Thyroid gland (tissue), 4 donors: ENCODE results near the gene ALPK3. TPM values are rescaled to one million over a fixed set of nuclear protein-coding genes. Genes with fewer than 3 reads are reported as not detected.

Experiments
- DNase-seq, 2 donors: peaks; one replicate each; pipeline ENCODE4 v3.0.0-alpha.2; 2019
- H3K27ac ChIP-seq, 3 donors: fragments of 200-600 bp; sonication (generic); 1 replicate in 2 of 3; 2 replicates in 1 of 3; pipeline ENCODE4 v1.5.1; 2016 to 2019; ENCODE audit warnings: mild to moderate bottlenecking in 1 of 3, moderate library complexity in 1 of 3
- H3K27me3 ChIP-seq: fragments of 200-600 bp; sonication (generic); one replicate; pipeline ENCODE4 v1.5.1; 2019
- H3K36me3 ChIP-seq, 2 donors: fragments of 200-600 bp; sonication (generic); one replicate each; pipeline ENCODE4 v1.5.1; 2016 to 2019
- H3K4me1 ChIP-seq, 2 donors: fragments of 200-600 bp; sonication (generic); one replicate each; pipeline ENCODE4 v1.5.1; 2017 to 2019
- H3K4me3 ChIP-seq, 3 donors: fragments of 200-600 bp; sonication (generic); replicated peaks in 1 of 3; 1 replicate in 2 of 3; 2 replicates in 1 of 3; pipeline ENCODE4 v1.5.1; 2016; ENCODE audit warnings: mild to moderate bottlenecking in 1 of 3
- H3K9me3 ChIP-seq: fragments of 200-600 bp; sonication (generic); one replicate; pipeline ENCODE4 v1.5.1; 2017
- CTCF ChIP-seq, 6 experiments: fragments of 200-600 bp in 3 of 6; fragments of 450-650 bp in 3 of 6; sonication (generic) in 3 of 6; IDR thresholded peaks; one replicate each; pipeline ENCODE4 v1.5.1; 2016 to 2019; ENCODE audit warnings: antibody characterized with exemption in 6 of 6, mild to moderate bottlenecking in 2 of 6, inconsistent platforms in 1 of 6, moderate library complexity in 1 of 6
- POLR2A ChIP-seq, 2 donors: fragments of 450-650 bp; IDR thresholded peaks; one replicate each; pipeline ENCODE4 v1.6.1; 2017; ENCODE audit warnings: antibody characterized with exemption in 2 of 2, mild to moderate bottlenecking in 2 of 2, moderate library complexity in 1 of 2
- WGBS, 2 donors: methylation state at CpG; one replicate each; pipeline ENCODE4 v1.1.5; 2017; 5-methylcytosine and 5-hydroxymethylcytosine counted together
- intact Hi-C: fragments of 100-400 bp; cut with DNase I; formaldehyde crosslinking; loops from one replicate; pipeline ENCODE4 v1.15.1; 2023
- total RNA-seq, 4 donors: library from RNA; depleted of rRNA; stranded (reverse); fragments of >200 nt; gene quantifications; one replicate each; pipeline ENCODE4 v1.2.3, GENCODE V29; 2016

Gene ALPK3
- total RNA-seq, 4 donors from 2014 or later: 5.8 to 10.4 (median 7.4) TPM

- no peak for TF ChIP-seq CTCF (IDR thresholded peaks at IDR 0.05)
- TF ChIP-seq POLR2A (IDR thresholded peaks at IDR 0.05): no peak
- intact Hi-C loops: no loop called here
- no peak overlapping the region for H3K4me3 ChIP-seq
- peaks cover 0 to 11% of the 10 kb centered on the region in 2 donors for H3K4me1 ChIP-seq
- H3K9me3 ChIP-seq: no peaks in the 10 kb centered on the region
- no peaks in the 10 kb centered on the region for H3K36me3 ChIP-seq
- no peak for DNase-seq
- WGBS, 2 donors: 91 to 94% methylated on average over 3 of the region's 3 CpGs
- H3K27me3 ChIP-seq: no peaks in the 10 kb centered on the region
- no peak overlapping the region for H3K27ac ChIP-seq
Observed at GRCh38 chr15:84880007-84880406, 62.9 kb downstream of the ALPK3 start.

- H3K9me3 ChIP-seq: no peaks in the 10 kb centered on the region
- H3K27ac ChIP-seq: peak overlapping the region in 1 of 3 donors; percentile 45
- no peaks in the 10 kb centered on the region for H3K36me3 ChIP-seq
- H3K4me1 ChIP-seq: peaks cover 0 to 11% of the 10 kb centered on the region in 2 donors
- intact Hi-C loops: no loop called here
- no peaks in the 10 kb centered on the region for H3K27me3 ChIP-seq
- no peak for DNase-seq
- TF ChIP-seq CTCF (IDR thresholded peaks at IDR 0.05) (no peak), POLR2A (IDR thresholded peaks at IDR 0.05) (no peak)
- WGBS, 2 donors: 83 to 86% methylated on average over 8 of the region's 8 CpGs
- no peak overlapping the region for H3K4me3 ChIP-seq
Observed at GRCh38 chr15:84880822-84881519, 63.8 kb downstream of the ALPK3 start.

- Histone ChIP-seq H3K9me3 (no peaks in the 10 kb centered on the region), H3K4me3 (no peak overlapping the region), H3K4me1 (peaks cover 0 to 11% of the 10 kb centered on the region in 2 donors), H3K27ac (peak overlapping the region in 1 of 3 donors; percentile 45), H3K36me3 (no peaks in the 10 kb centered on the region), H3K27me3 (no peaks in the 10 kb centered on the region)
- peak; percentile 64 to 71 for DNase-seq
- no peak for TF ChIP-seq POLR2A (IDR thresholded peaks at IDR 0.05)
- TF ChIP-seq CTCF (IDR thresholded peaks at IDR 0.05): no peak
- intact Hi-C loops: no loop called here
- WGBS, 2 donors: 37 to 42% methylated on average over 7 of the region's 7 CpGs
Observed at GRCh38 chr15:84881520-84881830, 64.3 kb downstream of the ALPK3 start.

- no peak overlapping the region for H3K4me3 ChIP-seq
- intact Hi-C loops: no loop called here
- TF ChIP-seq POLR2A (IDR thresholded peaks at IDR 0.05) (no peak), CTCF (IDR thresholded peaks at IDR 0.05) (no peak)
- no peaks in the 10 kb centered on the region for H3K36me3 ChIP-seq
- DNase-seq: no peak
- H3K4me1 ChIP-seq: peaks cover 0 to 11% of the 10 kb centered on the region in 2 donors
- H3K9me3 ChIP-seq: no peaks in the 10 kb centered on the region
- H3K27me3 ChIP-seq: no peaks in the 10 kb centered on the region
- WGBS, 2 donors: 90 to 93% methylated on average over 6 of the region's 6 CpGs
- no peak overlapping the region for H3K27ac ChIP-seq
Observed at GRCh38 chr15:84883466-84883865, 66.3 kb downstream of the ALPK3 start.

- Histone ChIP-seq H3K4me1 (peaks cover 0 to 11% of the 10 kb centered on the region in 2 donors), H3K4me3 (no peak within 1 kb of the TSS), H3K27ac (no peak within 1 kb of the TSS), H3K27me3 (no peaks in the 10 kb centered on the region), H3K9me3 (no peaks in the 10 kb centered on the region), H3K36me3 (no peaks in the 10 kb centered on the region)
- intact Hi-C loops: no loop called here
- TF ChIP-seq CTCF (IDR thresholded peaks at IDR 0.05): no peak
- TF ChIP-seq POLR2A (IDR thresholded peaks at IDR 0.05): no peak
- 69 to 74% methylated on average over 9 of the region's 11 CpGs for WGBS, 2 donors
- no peak for DNase-seq
Observed at GRCh38 chr15:84883916-84884781, 67.0 kb downstream of the ALPK3 start, which contains the start of gene SLC28A1. Gene SLC28A1, plus strand, starts transcription at chr15:84884662. Its CDS starts 3,099 bp downstream, at chr15:84887761.
